GM12878 (cell line): ENCODE measurements around the gene B9D2. TPM values are rescaled to one million over a fixed set of nuclear protein-coding genes. Genes with fewer than 3 reads are reported as not detected.

Source experiments
- ASH2L ChIP-seq: fragments of 300-600, 200-600 bp; sonication (generic); IDR thresholded peaks from 2 replicates; pipeline ENCODE4 v1.6.1; 2017; ENCODE audit warnings: low read depth, mild to moderate bottlenecking, borderline replicate concordance
- CBFB ChIP-seq: IDR thresholded peaks from 2 replicates; pipeline ENCODE4 v1.6.1; 2016; ENCODE audit warnings: antibody characterized with exemption, low read depth
- FOXK2 ChIP-seq: fragments of 450-650 bp; IDR thresholded peaks from 2 replicates; pipeline ENCODE4 v1.6.1; 2017; ENCODE audit warnings: mild to moderate bottlenecking, moderate library complexity
- PAX5 ChIP-seq: IDR thresholded peaks from 2 replicates; pipeline ENCODE4 v1.6.1; 2011; ENCODE audit warnings: low read depth, low read length, borderline replicate concordance
- RELA ChIP-seq: fragments of 450-650 bp; IDR thresholded peaks from 2 replicates; pipeline ENCODE4 v1.8.0; 2014; ENCODE audit warnings: borderline replicate concordance; ENCODE audit not compliant: partially characterized antibody
- polyA plus RNA-seq, 11 experiments: library from polyadenylated mRNA; depleted of rRNA in 4 of 11; unstranded in 6 of 11; stranded (reverse) in 5 of 11; fragments of >200 nt; fragmentation: Nextera tagmentation in 4 of 11; fragmentation: Illumina TruSeq in 1 of 11; extraction: Ambion mirVana in 4 of 11; extraction: Trizol in 1 of 11; gene quantifications; 1 replicate in 1 of 11; 2 replicates in 10 of 11; pipeline versions ENCODE4 v1.2.1 to v1.2.3, GENCODE V29; 2011 to 2016; ENCODE audit warnings: inconsistent platforms in 2 of 11, missing spikeins in 2 of 11, low read depth in 1 of 11
- total RNA-seq, 4 experiments: library from RNA; depleted of rRNA in 3 of 4; stranded (reverse); fragments of >200 nt in 3 of 4; fragmentation: Illumina TruSeq in 1 of 4; extraction: Trizol in 1 of 4; gene quantifications; 2 replicates each; pipeline versions ENCODE4 v1.2.1 to v1.2.3, GENCODE V29; 2013 to 2021

Gene B9D2
- total and polyA plus RNA-seq, 10 of the 15 experiments (the other 5 are each of a cell fraction or from before 2014, with no cell fraction given), result 2.4 to 12.4 (median 5.0) TPM

GRCh38 chr19:41304706-41305483 is 59.1 kb downstream of the B9D2 start (continued):
- no peak for TF ChIP-seq FOXK2
- TF ChIP-seq PAX5, result no peak
- TF ChIP-seq CBFB, result no peak
- no peak for TF ChIP-seq RELA
- no peak for TF ChIP-seq ASH2L
- TF ChIP-seq, all 136 proteins: peak for 0

Other genes starting within 250 kb of the B9D2 start
Only the 7 nearest of the 13 such genes appear.
- 14.4 and 18.3 TPM in 2 replicates for gene CCDC97, start 54.0 kb downstream of the B9D2 start, total RNA-seq (2014; rRNA removed)
- gene CCDC97, start 54.0 kb downstream of the B9D2 start, total RNA-seq (2014; rRNA removed; fragmentation: Illumina TruSeq; extraction: Trizol), result 7.0 and 8.8 TPM in 2 replicates
- gene CCDC97, start 54.0 kb downstream of the B9D2 start, total RNA-seq (2021), result 32.9 and 34.1 TPM in 2 replicates
- 4.3 and 9.2 TPM in 2 replicates for gene CCDC97, start 54.0 kb downstream of the B9D2 start, polyA plus RNA-seq (2011; rRNA removed)
- gene CCDC97, start 54.0 kb downstream of the B9D2 start, polyA plus RNA-seq (2014; fragmentation: Illumina TruSeq; extraction: Trizol), result 11.0 and 19.4 TPM in 2 replicates
- 1 to 10 TPM; 1.8 to 2.4 TPM for gene CCDC97, start 54.0 kb downstream of the B9D2 start, polyA plus RNA-seq (2014; fragmentation: Nextera tagmentation; extraction: Ambion mirVana)
- 24.4 and 28.1 TPM in 2 replicates for gene CCDC97, start 54.0 kb downstream of the B9D2 start, polyA plus RNA-seq (2014; rRNA removed)
- gene CCDC97, start 54.0 kb downstream of the B9D2 start, polyA plus RNA-seq (2016; fragmentation: Nextera tagmentation; extraction: Ambion mirVana), result 10 to 100 TPM; 27.3 to 29.5 TPM
- gene TGFB1, start 10.2 kb downstream of the B9D2 start, total RNA-seq (2014; rRNA removed), result 10.4 and 14.5 TPM in 2 replicates
- gene TGFB1, start 10.2 kb downstream of the B9D2 start, total RNA-seq (2014; rRNA removed; fragmentation: Illumina TruSeq; extraction: Trizol), result 14.2 and 14.4 TPM in 2 replicates
- 117 and 120 TPM in 2 replicates for gene TGFB1, start 10.2 kb downstream of the B9D2 start, total RNA-seq (2021)
- 3.6 and 5.9 TPM in 2 replicates for gene TGFB1, start 10.2 kb downstream of the B9D2 start, polyA plus RNA-seq (2011; rRNA removed)
- gene TGFB1, start 10.2 kb downstream of the B9D2 start, polyA plus RNA-seq (2014; fragmentation: Illumina TruSeq; extraction: Trizol), result 10.0 and 24.3 TPM in 2 replicates
- gene TGFB1, start 10.2 kb downstream of the B9D2 start, polyA plus RNA-seq (2014; fragmentation: Nextera tagmentation; extraction: Ambion mirVana), result under 1 TPM; 0.23 to 0.37 TPM
- gene TGFB1, start 10.2 kb downstream of the B9D2 start, polyA plus RNA-seq (2014; rRNA removed), result 33.3 and 48.2 TPM in 2 replicates
- 1 to 10 TPM; 7.1 to 7.5 TPM for gene TGFB1, start 10.2 kb downstream of the B9D2 start, polyA plus RNA-seq (2016; fragmentation: Nextera tagmentation; extraction: Ambion mirVana)
- gene TMEM91, start 12.4 kb upstream of the B9D2 start, total RNA-seq (2014; rRNA removed), result 3.2 and 4.4 TPM in 2 replicates
- 2.1 and 3.0 TPM in 2 replicates for gene TMEM91, start 12.4 kb upstream of the B9D2 start, total RNA-seq (2014; rRNA removed; fragmentation: Illumina TruSeq; extraction: Trizol)
- gene TMEM91, start 12.4 kb upstream of the B9D2 start, total RNA-seq (2021), result 1.8 and 3.1 TPM in 2 replicates
- gene TMEM91, start 12.4 kb upstream of the B9D2 start, polyA plus RNA-seq (2011; rRNA removed), result 1.6 and 2.9 TPM in 2 replicates
- gene TMEM91, start 12.4 kb upstream of the B9D2 start, polyA plus RNA-seq (2014; fragmentation: Illumina TruSeq; extraction: Trizol), result 1.6 and 2.5 TPM in 2 replicates
- 1 to 10 TPM; 1.6 to 2.1 TPM for gene TMEM91, start 12.4 kb upstream of the B9D2 start, polyA plus RNA-seq (2014; fragmentation: Nextera tagmentation; extraction: Ambion mirVana)
- gene TMEM91, start 12.4 kb upstream of the B9D2 start, polyA plus RNA-seq (2014; rRNA removed), result 5.2 and 5.5 TPM in 2 replicates
- gene TMEM91, start 12.4 kb upstream of the B9D2 start, polyA plus RNA-seq (2016; fragmentation: Nextera tagmentation; extraction: Ambion mirVana), result 1 to 10 TPM; 1.5 to 1.9 TPM
- gene EXOSC5, start 33.2 kb upstream of the B9D2 start, total RNA-seq (2014; rRNA removed), result 38.8 and 44.3 TPM in 2 replicates
- gene EXOSC5, start 33.2 kb upstream of the B9D2 start, total RNA-seq (2014; rRNA removed; fragmentation: Illumina TruSeq; extraction: Trizol), result 28.1 and 30.7 TPM in 2 replicates
- gene EXOSC5, start 33.2 kb upstream of the B9D2 start, total RNA-seq (2021), result 57.8 and 62.7 TPM in 2 replicates
- gene EXOSC5, start 33.2 kb upstream of the B9D2 start, polyA plus RNA-seq (2011; rRNA removed), result 26.0 and 61.0 TPM in 2 replicates
- 2.5 and 15.8 TPM in 2 replicates for gene EXOSC5, start 33.2 kb upstream of the B9D2 start, polyA plus RNA-seq (2014; fragmentation: Illumina TruSeq; extraction: Trizol)
- gene EXOSC5, start 33.2 kb upstream of the B9D2 start, polyA plus RNA-seq (2014; fragmentation: Nextera tagmentation; extraction: Ambion mirVana), result 10 to 100 TPM; 20.6 to 25.3 TPM
- gene EXOSC5, start 33.2 kb upstream of the B9D2 start, polyA plus RNA-seq (2014; rRNA removed), result 74.2 and 88.9 TPM in 2 replicates
- gene EXOSC5, start 33.2 kb upstream of the B9D2 start, polyA plus RNA-seq (2016; fragmentation: Nextera tagmentation; extraction: Ambion mirVana), result 100 to 1,000 TPM; 116 to 123 TPM
- 90.9 and 107 TPM in 2 replicates for gene BCKDHA, start 33.7 kb upstream of the B9D2 start, total RNA-seq (2014; rRNA removed)
- gene BCKDHA, start 33.7 kb upstream of the B9D2 start, total RNA-seq (2014; rRNA removed; fragmentation: Illumina TruSeq; extraction: Trizol), result 19.2 and 23.9 TPM in 2 replicates
- 33.5 and 41.7 TPM in 2 replicates for gene BCKDHA, start 33.7 kb upstream of the B9D2 start, total RNA-seq (2021)
- gene BCKDHA, start 33.7 kb upstream of the B9D2 start, polyA plus RNA-seq (2011; rRNA removed), result 10.8 and 51.3 TPM in 2 replicates
- 13.7 and 41.5 TPM in 2 replicates for gene BCKDHA, start 33.7 kb upstream of the B9D2 start, polyA plus RNA-seq (2014; fragmentation: Illumina TruSeq; extraction: Trizol)
- 10 to 100 TPM in 1 of 2 experiments, 1 to 10 TPM in 1; 9.9 to 28.7 TPM for gene BCKDHA, start 33.7 kb upstream of the B9D2 start, polyA plus RNA-seq (2014; fragmentation: Nextera tagmentation; extraction: Ambion mirVana)
- 68.1 and 73.1 TPM in 2 replicates for gene BCKDHA, start 33.7 kb upstream of the B9D2 start, polyA plus RNA-seq (2014; rRNA removed)
- gene BCKDHA, start 33.7 kb upstream of the B9D2 start, polyA plus RNA-seq (2016; fragmentation: Nextera tagmentation; extraction: Ambion mirVana), result 100 to 1,000 TPM in 1 of 2 experiments, 10 to 100 TPM in 1; 99.8 to 105 TPM
- 0.05 and 0.06 TPM in 2 replicates for gene B3GNT8, start 63.2 kb upstream of the B9D2 start, total RNA-seq (2014; rRNA removed)
- gene B3GNT8, start 63.2 kb upstream of the B9D2 start, total RNA-seq (2014; rRNA removed; fragmentation: Illumina TruSeq; extraction: Trizol), result not detected in 2 replicates
- gene B3GNT8, start 63.2 kb upstream of the B9D2 start, total RNA-seq (2021), result 1.1 and 1.2 TPM in 2 replicates
- not detected in 2 replicates for gene B3GNT8, start 63.2 kb upstream of the B9D2 start, polyA plus RNA-seq (2011; rRNA removed)
- gene B3GNT8, start 63.2 kb upstream of the B9D2 start, polyA plus RNA-seq (2014; fragmentation: Illumina TruSeq; extraction: Trizol), result 0.44 TPM in 1 of 2 replicates, not detected in the other
- gene B3GNT8, start 63.2 kb upstream of the B9D2 start, polyA plus RNA-seq (2014; fragmentation: Nextera tagmentation; extraction: Ambion mirVana), result not detected
- gene B3GNT8, start 63.2 kb upstream of the B9D2 start, polyA plus RNA-seq (2014; rRNA removed), result 0.08 and 0.23 TPM in 2 replicates
- under 1 TPM; 0.17 to 0.58 TPM for gene B3GNT8, start 63.2 kb upstream of the B9D2 start, polyA plus RNA-seq (2016; fragmentation: Nextera tagmentation; extraction: Ambion mirVana)
- gene DMAC2, start 75.8 kb upstream of the B9D2 start, total RNA-seq (2014; rRNA removed), result 43.1 and 43.2 TPM in 2 replicates
- gene DMAC2, start 75.8 kb upstream of the B9D2 start, total RNA-seq (2014; rRNA removed; fragmentation: Illumina TruSeq; extraction: Trizol), result 30.4 and 35.3 TPM in 2 replicates
- 45.6 and 48.3 TPM in 2 replicates for gene DMAC2, start 75.8 kb upstream of the B9D2 start, total RNA-seq (2021)
- gene DMAC2, start 75.8 kb upstream of the B9D2 start, polyA plus RNA-seq (2011; rRNA removed), result 34.0 and 42.2 TPM in 2 replicates
- 17.9 and 38.1 TPM in 2 replicates for gene DMAC2, start 75.8 kb upstream of the B9D2 start, polyA plus RNA-seq (2014; fragmentation: Illumina TruSeq; extraction: Trizol)
- gene DMAC2, start 75.8 kb upstream of the B9D2 start, polyA plus RNA-seq (2014; fragmentation: Nextera tagmentation; extraction: Ambion mirVana), result 10 to 100 TPM; 10.8 to 14.8 TPM
- gene DMAC2, start 75.8 kb upstream of the B9D2 start, polyA plus RNA-seq (2014; rRNA removed), result 52.7 and 57.2 TPM in 2 replicates
- gene DMAC2, start 75.8 kb upstream of the B9D2 start, polyA plus RNA-seq (2016; fragmentation: Nextera tagmentation; extraction: Ambion mirVana), result 10 to 100 TPM; 45.4 to 54.3 TPM